ENCODE data around the gene LRTM1. TPM values are rescaled to one million over a fixed set of nuclear protein-coding genes. Genes with fewer than 3 reads are reported as not detected.

Gene LRTM1
- total and polyA plus RNA-seq, 2 of the 13 experiments (the other 11 are each of a cell fraction or from before 2014, with no cell fraction given): not detected

- TF ChIP-seq, protein P1, sequence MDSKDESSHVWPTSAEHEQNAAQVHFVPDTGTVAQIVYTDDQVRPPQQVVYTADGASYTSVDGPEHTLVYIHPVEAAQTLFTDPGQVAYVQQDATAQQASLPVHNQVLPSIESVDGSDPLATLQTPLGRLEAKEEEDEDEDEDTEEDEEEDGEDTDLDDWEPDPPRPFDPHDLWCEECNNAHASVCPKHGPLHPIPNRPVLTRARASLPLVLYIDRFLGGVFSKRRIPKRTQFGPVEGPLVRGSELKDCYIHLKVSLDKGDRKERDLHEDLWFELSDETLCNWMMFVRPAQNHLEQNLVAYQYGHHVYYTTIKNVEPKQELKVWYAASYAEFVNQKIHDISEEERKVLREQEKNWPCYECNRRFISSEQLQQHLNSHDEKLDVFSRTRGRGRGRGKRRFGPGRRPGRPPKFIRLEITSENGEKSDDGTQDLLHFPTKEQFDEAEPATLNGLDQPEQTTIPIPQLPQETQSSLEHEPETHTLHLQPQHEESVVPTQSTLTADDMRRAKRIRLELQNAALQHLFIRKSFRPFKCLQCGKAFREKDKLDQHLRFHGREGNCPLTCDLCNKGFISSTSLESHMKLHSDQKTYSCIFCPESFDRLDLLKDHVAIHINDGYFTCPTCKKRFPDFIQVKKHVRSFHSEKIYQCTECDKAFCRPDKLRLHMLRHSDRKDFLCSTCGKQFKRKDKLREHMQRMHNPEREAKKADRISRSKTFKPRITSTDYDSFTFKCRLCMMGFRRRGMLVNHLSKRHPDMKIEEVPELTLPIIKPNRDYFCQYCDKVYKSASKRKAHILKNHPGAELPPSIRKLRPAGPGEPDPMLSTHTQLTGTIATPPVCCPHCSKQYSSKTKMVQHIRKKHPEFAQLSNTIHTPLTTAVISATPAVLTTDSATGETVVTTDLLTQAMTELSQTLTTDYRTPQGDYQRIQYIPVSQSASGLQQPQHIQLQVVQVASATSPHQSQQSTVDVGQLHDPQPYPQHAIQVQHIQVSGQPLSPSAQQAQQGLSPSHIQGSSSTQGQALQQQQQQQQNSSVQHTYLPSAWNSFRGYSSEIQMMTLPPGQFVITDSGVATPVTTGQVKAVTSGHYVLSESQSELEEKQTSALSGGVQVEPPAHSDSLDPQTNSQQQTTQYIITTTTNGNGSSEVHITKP (CRISPR knock-in tag; IDR thresholded peaks at IDR 0.05; ENCODE audit: low read depth): no peak
- TF ChIP-seq CC2D1A (CRISPR knock-in tag; IDR thresholded peaks at IDR 0.05) (no peak), ZNF772 (CRISPR knock-in tag; IDR thresholded peaks at IDR 0.05) (no peak), CAMTA2 (CRISPR knock-in tag; IDR thresholded peaks at IDR 0.05; ENCODE audit: borderline replicate concordance) (no peak)
These were observed 37.9 kb upstream of the LRTM1 start (continued) for GRCh38 chr3:54965746-54966145.

GRCh38 chr3:54964081-54964480 is 36.2 kb upstream of the LRTM1 start:
- FAIRE-seq: no peak
- no peak overlapping the region for H3K4me2 ChIP-seq (ENCODE audit: low read depth, low read length)
- no peak for DNase-seq (ENCODE audit: low spot score)
- H3K4me1 ChIP-seq (ENCODE audit: insufficient read depth, low read length): peaks cover 11% of the 10 kb centered on the region
- H3K79me2 ChIP-seq (ENCODE audit: insufficient read depth, low read length): no peaks in the 10 kb centered on the region
- no peaks in the 10 kb centered on the region for H3K9me3 ChIP-seq (ENCODE audit: low read length)
- in situ Hi-C loops (cut with HindIII; ENCODE audit: extremely low pct_ligation_motif_present, low pct_unique_long_range_greater_than_20kb): no loop called here
- no peaks in the 10 kb centered on the region for H4K20me1 ChIP-seq (ENCODE audit: insufficient read depth, low read length)
- WGBS (ENCODE audit: low lambda C conversion rate): 0% methylated on average over 3 of the region's 3 CpGs
- no peak overlapping the region for H2AFZ ChIP-seq (ENCODE audit: low read length)
- no peak overlapping the region for H3K9ac ChIP-seq (ENCODE audit: insufficient read depth, low read depth, low read length)
- ChIA-PET CTCF (ENCODE audit: low intra/inter-chr PET ratio, low total read pairs) (no interaction called here), POLR2A (no interaction called here)
- peaks cover 0 to 7% of the 10 kb centered on the region in 2 experiments; a peak in 1 of 5 replicates for H3K27me3 ChIP-seq (ENCODE audit: control insufficient read depth in 1 of 2, insufficient read depth in 2 of 2, low read length in 2 of 2)
- ATAC-seq: no peak
- intact Hi-C loops (cut with micrococcal nuclease; ENCODE audit: unreplicated experiment): no loop called here
- H3K4me3 ChIP-seq (replicated peaks in 1 of 3; ENCODE audit: insufficient read depth in 1 of 3, low read depth in 2 of 3, low read length in 3 of 3): no peak overlapping the region
- H3K36me3 ChIP-seq (replicated peaks in 1 of 2; ENCODE audit: control insufficient read depth in 1 of 2, insufficient read depth in 2 of 2, low read length in 2 of 2): no peaks in the 10 kb centered on the region
- no peak overlapping the region for H3K27ac ChIP-seq (ENCODE audit: extremely low read length, insufficient read depth, low read length)
- BruUV-seq (replicated peaks): no TSS peak
- TF ChIP-seq NONO (IDR thresholded peaks at IDR 0.05) (no peak), NONO (CRISPR knock-in tag; conservative IDR thresholded peaks at IDR 0.05) (no peak), SALL1 (CRISPR knock-in tag; IDR thresholded peaks at IDR 0.05) (no peak), GPBP1L1 (CRISPR knock-in tag; IDR thresholded peaks at IDR 0.05) (no peak), CBX2 (IDR thresholded peaks at IDR 0.05; ENCODE audit: low read depth, low read length) (no peak), CBX2 (CRISPR knock-in tag; IDR thresholded peaks at IDR 0.05; ENCODE audit: low read depth) (no peak), PRDM15 (CRISPR knock-in tag; IDR thresholded peaks at IDR 0.05) (no peak), ZBTB44 (CRISPR knock-in tag; IDR thresholded peaks at IDR 0.05) (no peak), ZFP36L1 (CRISPR knock-in tag; IDR thresholded peaks at IDR 0.05) (no peak)

Data from HepG2 (cell line).